Astrocyte (in vitro differentiated cells and primary cell): ENCODE data around the gene HAND1. TPM values are rescaled to one million over a fixed set of nuclear protein-coding genes. Genes with fewer than 3 reads are reported as not detected.

Source experiments
- DNase-seq: peaks from one replicate; pipeline ENCODE4 v3.0.0-alpha.2; 2010; ENCODE audit warnings: low read depth
- FAIRE-seq: peaks from 2 replicates; lab custom pipeline; 2011; peaks lifted over from hg19 to GRCh38; lab: Jason Lieb, UNC
- H2AFZ ChIP-seq: 2 replicates; pipeline ENCODE4 v1.6.0; 2012; ENCODE audit warnings: low read depth, low read length, inconsistent platforms
- H3K27ac ChIP-seq: 2 replicates; pipeline ENCODE4 v1.5.1; 2011; ENCODE audit warnings: low read depth, low read length, inconsistent platforms
- H3K27me3 ChIP-seq: 2 replicates; pipeline ENCODE4 v1.6.0; 2011; ENCODE audit warnings: low read length, inconsistent platforms; ENCODE audit not compliant: insufficient read depth
- H3K36me3 ChIP-seq: 2 replicates; pipeline ENCODE4 v1.5.1; 2011; ENCODE audit warnings: low read length, inconsistent platforms; ENCODE audit not compliant: insufficient read depth
- H3K4me1 ChIP-seq: 2 replicates; pipeline ENCODE4 v1.5.1; 2011; ENCODE audit warnings: low read length, inconsistent platforms; ENCODE audit not compliant: insufficient read depth
- H3K4me2 ChIP-seq: 2 replicates; pipeline ENCODE4 v1.6.0; 2012; ENCODE audit warnings: low read length, inconsistent platforms
- H3K4me3 ChIP-seq: 2 replicates; pipeline ENCODE4 v1.5.1; 2011; ENCODE audit warnings: low read depth, mild to moderate bottlenecking, low read length, inconsistent platforms; ENCODE audit not compliant: insufficient read depth
- H3K79me2 ChIP-seq: 2 replicates; pipeline ENCODE4 v1.6.0; 2012; ENCODE audit warnings: mild to moderate bottlenecking, low read length, inconsistent platforms; ENCODE audit not compliant: insufficient read depth
- H3K9ac ChIP-seq: 2 replicates; pipeline ENCODE4 v1.6.0; 2012; ENCODE audit warnings: mild to moderate bottlenecking, low read length, inconsistent platforms
- H3K9me3 ChIP-seq: 2 replicates; pipeline ENCODE4 v1.5.1; 2012; ENCODE audit warnings: low read depth, mild to moderate bottlenecking, low read length, inconsistent platforms; ENCODE audit not compliant: insufficient read depth
- H4K20me1 ChIP-seq: 2 replicates; pipeline ENCODE4 v1.6.0; 2012; ENCODE audit warnings: low read length, inconsistent platforms; ENCODE audit not compliant: insufficient read depth
- H3K27ac Mint-ChIP-seq: one replicate; pipeline ENCODE4 v1.8.0; 2021; ENCODE audit warnings: mild to moderate bottlenecking, mixed read lengths; ENCODE audit not compliant: unreplicated experiment
- H3K27me3 Mint-ChIP-seq: one replicate; pipeline ENCODE4 v1.8.0; 2021; ENCODE audit warnings: low read depth, mixed read lengths; ENCODE audit not compliant: unreplicated experiment
- H3K36me3 Mint-ChIP-seq: one replicate; pipeline ENCODE4 v1.8.0; 2021; ENCODE audit warnings: low read depth, mixed read lengths; ENCODE audit not compliant: unreplicated experiment
- H3K4me1 Mint-ChIP-seq: one replicate; pipeline ENCODE4 v1.8.0; 2021; ENCODE audit warnings: low read depth, mixed read lengths; ENCODE audit not compliant: unreplicated experiment
- H3K4me3 Mint-ChIP-seq: one replicate; pipeline ENCODE4 v1.8.0; 2021; ENCODE audit warnings: mild to moderate bottlenecking, moderate library complexity, mixed read lengths; ENCODE audit not compliant: unreplicated experiment
- H3K9me3 Mint-ChIP-seq: one replicate; pipeline ENCODE4 v1.8.0; 2021; ENCODE audit warnings: mild to moderate bottlenecking, mixed read lengths; ENCODE audit not compliant: unreplicated experiment
- CTCF ChIP-seq: IDR thresholded peaks from 2 replicates; pipeline ENCODE4 v1.5.1; 2011; ENCODE audit warnings: low read depth, mild to moderate bottlenecking, inconsistent platforms, low read length, moderate library complexity; ENCODE audit not compliant: insufficient read depth
- EZH2 ChIP-seq: IDR thresholded peaks from 2 replicates; pipeline ENCODE4 v1.6.1; 2012; ENCODE audit warnings: mild to moderate bottlenecking, low read length, inconsistent platforms; ENCODE audit not compliant: insufficient read depth
- total RNA-seq: library from RNA; stranded (reverse); gene quantifications from 2 replicates; pipeline ENCODE4 v1.2.1, GENCODE V29; 2021

HAND1 gene
- total RNA-seq, 1 donor from 2014 or later: not detected

GRCh38 chr5:154502180-154502579 lies 24.2 kb upstream of the HAND1 start:
- Mint-ChIP-seq H3K27ac (no peak overlapping the region), H3K27me3 (peaks cover 48% of the 10 kb centered on the region), H3K9me3 (no peaks in the 10 kb centered on the region), H3K4me3 (no peak overlapping the region), H3K36me3 (no peaks in the 10 kb centered on the region), H3K4me1 (no peaks in the 10 kb centered on the region)
- no peaks in the 10 kb centered on the region for H3K4me1 ChIP-seq
- H4K20me1 ChIP-seq: no peaks in the 10 kb centered on the region
- H3K4me3 ChIP-seq: no peak overlapping the region
- no peaks in the 10 kb centered on the region for H3K79me2 ChIP-seq
- H3K27me3 ChIP-seq: peaks cover 24% of the 10 kb centered on the region
- H3K27ac ChIP-seq: no peak overlapping the region
- no peak overlapping the region for H2AFZ ChIP-seq
- H3K9me3 ChIP-seq: no peaks in the 10 kb centered on the region
- H3K9ac ChIP-seq: no peak overlapping the region
- FAIRE-seq (no peak), DNase-seq (no peak)
- no peak for TF ChIP-seq CTCF
- TF ChIP-seq EZH2: no peak
- H3K4me2 ChIP-seq: no peak overlapping the region
- no peaks in the 10 kb centered on the region for H3K36me3 ChIP-seq

DNA sequence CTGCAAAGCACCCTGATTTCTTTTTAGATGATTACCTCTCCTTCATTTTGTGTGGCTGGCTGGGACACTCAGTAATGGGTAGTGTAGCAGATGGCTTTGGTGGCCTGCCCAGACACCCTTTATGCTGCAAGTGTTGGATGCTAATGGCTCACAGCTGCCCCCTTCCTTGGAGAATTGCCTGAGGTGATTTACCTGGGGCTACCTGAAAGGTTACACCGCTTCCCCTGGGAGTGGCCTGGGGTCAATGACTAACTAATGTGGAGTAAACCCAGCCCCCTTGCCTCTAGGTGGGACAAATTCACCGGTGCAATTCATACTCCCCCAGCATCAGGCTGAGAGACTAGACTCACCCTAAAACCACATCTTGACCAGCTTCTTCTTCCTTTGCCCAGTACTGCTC lies 23.5 kb upstream of the HAND1 start:
- TF ChIP-seq EZH2: no peak
- no peak for TF ChIP-seq CTCF
- Mint-ChIP-seq H3K27ac (no peak overlapping the region), H3K27me3 (peaks cover 43% of the 10 kb centered on the region), H3K4me3 (no peak overlapping the region), H3K36me3 (no peaks in the 10 kb centered on the region), H3K4me1 (no peaks in the 10 kb centered on the region), H3K9me3 (no peaks in the 10 kb centered on the region)
- no peak overlapping the region for H3K27ac ChIP-seq
- peaks cover 24% of the 10 kb centered on the region for H3K27me3 ChIP-seq
- no peaks in the 10 kb centered on the region for H3K79me2 ChIP-seq
- FAIRE-seq (no peak), DNase-seq (no peak)
- no peaks in the 10 kb centered on the region for H4K20me1 ChIP-seq
- no peak overlapping the region for H3K4me2 ChIP-seq
- H3K9me3 ChIP-seq: no peaks in the 10 kb centered on the region
- no peaks in the 10 kb centered on the region for H3K36me3 ChIP-seq
- no peak overlapping the region for H3K4me3 ChIP-seq
- no peak overlapping the region for H3K9ac ChIP-seq
- H3K4me1 ChIP-seq: no peaks in the 10 kb centered on the region
- no peak overlapping the region for H2AFZ ChIP-seq

DNA sequence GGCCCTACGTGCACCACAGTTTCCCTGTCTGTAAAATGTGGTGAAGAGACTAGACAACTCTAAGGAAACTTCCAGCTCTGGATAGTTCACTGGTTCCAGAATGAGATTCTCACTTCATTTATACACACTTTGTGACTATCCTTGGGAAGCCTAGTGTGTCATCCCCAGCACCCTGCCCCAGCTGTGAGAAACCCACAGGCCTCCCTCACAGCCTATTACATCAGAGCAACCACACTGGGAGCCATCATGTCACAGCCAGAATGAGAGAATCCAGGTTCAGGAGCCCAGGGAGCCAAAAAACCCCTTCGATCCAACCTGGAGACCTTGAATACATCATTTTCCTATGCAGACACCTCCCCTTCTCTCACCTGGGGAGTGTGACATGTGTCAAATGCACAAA lies 21.0 kb upstream of the HAND1 start:
- H3K4me1 ChIP-seq: no peaks in the 10 kb centered on the region
- FAIRE-seq: no peak
- H3K27me3 Mint-ChIP-seq: peaks cover 51% of the 10 kb centered on the region
- H3K4me3 Mint-ChIP-seq: no peak overlapping the region
- DNase-seq: no peak
- no peaks in the 10 kb centered on the region for H4K20me1 ChIP-seq
- no peaks in the 10 kb centered on the region for H3K79me2 ChIP-seq
- no peaks in the 10 kb centered on the region for H3K36me3 Mint-ChIP-seq
- TF ChIP-seq EZH2 (no peak), CTCF (no peak)
- H3K9me3 ChIP-seq: no peaks in the 10 kb centered on the region
- no peak overlapping the region for H3K9ac ChIP-seq
- no peak overlapping the region for H2AFZ ChIP-seq
- H3K27ac Mint-ChIP-seq: no peak overlapping the region
- H3K4me3 ChIP-seq: no peak overlapping the region
- no peak overlapping the region for H3K27ac ChIP-seq
- H3K27me3 ChIP-seq: peaks cover 37% of the 10 kb centered on the region
- H3K9me3 Mint-ChIP-seq: no peaks in the 10 kb centered on the region
- H3K4me2 ChIP-seq: no peak overlapping the region
- H3K36me3 ChIP-seq: no peaks in the 10 kb centered on the region
- H3K4me1 Mint-ChIP-seq: no peaks in the 10 kb centered on the region
